Choroid plexus epithelial cell (primary cell): ENCODE data around the gene MSI1.

Source experiments
- DNase-seq: peaks from one replicate; pipeline ENCODE4 v3.0.0-alpha.2; 2010; ENCODE audit warnings: low read depth
- H3K4me3 ChIP-seq: 2 replicates; pipeline ENCODE4 v1.5.1; 2011; ENCODE audit warnings: low read depth, mild to moderate bottlenecking, control low read depth, low read length, moderate library complexity
- TF ChIP-seq, protein P1 (sequence below): conservative IDR thresholded peaks from 2 replicates; pipeline ENCODE4 v1.5.1; 2011; ENCODE audit warnings: low read depth, mild to moderate bottlenecking, control low read depth, inconsistent platforms, low read length, moderate library complexity

Gene MSI1

DNA sequence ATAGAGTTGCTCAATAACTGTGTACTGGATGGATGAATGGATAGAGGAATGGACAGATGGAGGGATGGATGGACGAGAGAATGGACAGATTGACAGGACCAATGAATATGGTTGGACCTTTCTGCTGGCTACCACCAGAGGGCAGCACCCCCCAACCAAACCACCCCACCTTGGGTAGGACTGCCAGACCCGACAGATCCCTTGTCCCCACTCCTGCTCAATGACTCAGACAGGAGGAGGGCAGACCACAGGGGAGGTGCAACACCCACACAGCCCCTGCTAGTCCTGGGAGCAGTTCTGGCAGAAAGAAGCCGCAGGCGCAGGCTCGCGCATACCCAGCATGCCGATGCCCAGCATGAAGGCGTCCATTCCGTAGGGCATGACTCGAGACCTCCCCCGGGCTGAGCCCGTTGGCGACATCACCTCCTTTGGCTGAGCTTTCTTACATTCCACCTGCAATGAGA, 12.4 kb downstream of the MSI1 start:
- DNase-seq: peak; percentile 86
- no peak overlapping the region for H3K4me3 ChIP-seq
- TF ChIP-seq, protein P1, sequence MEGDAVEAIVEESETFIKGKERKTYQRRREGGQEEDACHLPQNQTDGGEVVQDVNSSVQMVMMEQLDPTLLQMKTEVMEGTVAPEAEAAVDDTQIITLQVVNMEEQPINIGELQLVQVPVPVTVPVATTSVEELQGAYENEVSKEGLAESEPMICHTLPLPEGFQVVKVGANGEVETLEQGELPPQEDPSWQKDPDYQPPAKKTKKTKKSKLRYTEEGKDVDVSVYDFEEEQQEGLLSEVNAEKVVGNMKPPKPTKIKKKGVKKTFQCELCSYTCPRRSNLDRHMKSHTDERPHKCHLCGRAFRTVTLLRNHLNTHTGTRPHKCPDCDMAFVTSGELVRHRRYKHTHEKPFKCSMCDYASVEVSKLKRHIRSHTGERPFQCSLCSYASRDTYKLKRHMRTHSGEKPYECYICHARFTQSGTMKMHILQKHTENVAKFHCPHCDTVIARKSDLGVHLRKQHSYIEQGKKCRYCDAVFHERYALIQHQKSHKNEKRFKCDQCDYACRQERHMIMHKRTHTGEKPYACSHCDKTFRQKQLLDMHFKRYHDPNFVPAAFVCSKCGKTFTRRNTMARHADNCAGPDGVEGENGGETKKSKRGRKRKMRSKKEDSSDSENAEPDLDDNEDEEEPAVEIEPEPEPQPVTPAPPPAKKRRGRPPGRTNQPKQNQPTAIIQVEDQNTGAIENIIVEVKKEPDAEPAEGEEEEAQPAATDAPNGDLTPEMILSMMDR: peak; percentile 95

DNA sequence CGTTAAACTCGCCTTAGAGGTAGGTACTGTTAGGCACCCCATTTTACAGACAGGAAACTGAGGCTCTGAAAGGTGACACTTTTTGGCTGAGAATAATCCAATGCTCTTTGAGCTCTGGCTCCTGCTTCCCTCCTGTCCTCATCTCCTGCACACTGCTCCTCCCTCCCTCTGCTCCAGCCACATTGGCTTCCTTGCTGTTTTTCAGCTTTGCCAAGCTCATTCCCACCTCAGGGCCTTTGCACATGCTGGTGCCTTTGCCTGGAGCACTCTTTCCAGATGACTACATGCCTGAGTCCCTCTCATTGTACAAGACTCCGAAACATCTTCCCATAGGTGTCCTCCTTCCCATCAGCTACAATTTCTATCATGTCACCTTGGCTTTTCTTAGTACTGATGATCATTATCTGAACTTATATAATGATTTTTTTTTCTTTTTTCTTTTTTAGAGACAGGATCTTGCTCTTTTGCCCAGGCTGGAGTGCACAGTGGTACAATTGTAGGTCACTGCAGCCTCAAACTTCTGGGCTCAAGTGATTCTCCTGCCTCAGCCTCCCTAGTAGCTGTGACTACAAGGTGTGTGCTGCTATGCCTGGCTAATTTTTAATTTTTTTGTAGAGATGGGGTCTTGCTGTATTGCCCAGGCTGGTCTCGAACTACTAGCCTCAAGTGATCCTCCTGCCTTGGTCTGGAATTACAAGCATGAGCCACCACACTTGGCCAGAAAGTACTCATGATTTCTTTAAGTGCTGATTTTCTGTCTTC, 15.2 kb downstream of the MSI1 start:
- H3K4me3 ChIP-seq: no peak overlapping the region
- TF ChIP-seq, protein P1: no peak
- DNase-seq: no peak

DNA sequence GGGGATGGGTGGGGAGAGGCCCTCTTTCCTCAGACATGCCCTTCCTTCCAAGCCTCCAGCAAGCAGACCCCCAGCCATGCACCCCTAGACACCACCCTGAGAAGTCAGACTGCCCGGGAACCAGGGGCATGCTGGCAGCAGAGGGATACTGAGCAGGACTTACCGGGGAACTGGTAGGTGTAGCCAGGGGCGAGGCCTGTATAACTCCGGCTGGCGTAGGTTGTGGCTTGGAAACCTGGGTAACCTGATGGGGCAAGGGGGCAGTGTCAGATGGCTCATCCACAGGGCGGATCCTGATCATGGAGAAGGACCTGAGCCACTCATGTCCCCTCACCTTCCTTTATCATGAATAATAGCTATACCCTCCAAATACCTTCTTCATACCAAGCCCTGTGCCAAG, 15.8 kb downstream of the MSI1 start:
- TF ChIP-seq, protein P1: no peak
- H3K4me3 ChIP-seq: no peak overlapping the region
- DNase-seq: no peak

DNA sequence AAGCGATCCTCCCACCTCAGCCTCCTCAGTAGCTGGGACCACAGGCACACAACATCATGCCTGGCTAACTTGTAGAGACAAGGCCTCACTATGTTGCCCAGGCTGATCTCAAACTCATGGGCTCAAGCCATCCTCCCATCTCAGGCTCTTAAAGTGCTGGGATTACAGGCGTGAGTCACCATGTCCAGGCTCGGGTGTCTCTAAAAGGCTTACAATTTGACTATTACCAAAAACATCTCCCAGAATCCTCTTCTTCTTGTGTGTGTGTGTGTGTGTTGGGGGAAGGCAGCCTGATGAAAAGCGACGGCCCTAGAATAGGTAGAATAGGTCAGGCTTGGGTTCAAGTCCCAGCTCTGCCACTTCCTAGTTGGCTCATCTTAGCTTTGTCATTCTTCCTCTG, 16.8 kb downstream of the MSI1 start:
- H3K4me3 ChIP-seq: no peak overlapping the region
- DNase-seq: peak; percentile 27
- TF ChIP-seq, protein P1: no peak

DNA sequence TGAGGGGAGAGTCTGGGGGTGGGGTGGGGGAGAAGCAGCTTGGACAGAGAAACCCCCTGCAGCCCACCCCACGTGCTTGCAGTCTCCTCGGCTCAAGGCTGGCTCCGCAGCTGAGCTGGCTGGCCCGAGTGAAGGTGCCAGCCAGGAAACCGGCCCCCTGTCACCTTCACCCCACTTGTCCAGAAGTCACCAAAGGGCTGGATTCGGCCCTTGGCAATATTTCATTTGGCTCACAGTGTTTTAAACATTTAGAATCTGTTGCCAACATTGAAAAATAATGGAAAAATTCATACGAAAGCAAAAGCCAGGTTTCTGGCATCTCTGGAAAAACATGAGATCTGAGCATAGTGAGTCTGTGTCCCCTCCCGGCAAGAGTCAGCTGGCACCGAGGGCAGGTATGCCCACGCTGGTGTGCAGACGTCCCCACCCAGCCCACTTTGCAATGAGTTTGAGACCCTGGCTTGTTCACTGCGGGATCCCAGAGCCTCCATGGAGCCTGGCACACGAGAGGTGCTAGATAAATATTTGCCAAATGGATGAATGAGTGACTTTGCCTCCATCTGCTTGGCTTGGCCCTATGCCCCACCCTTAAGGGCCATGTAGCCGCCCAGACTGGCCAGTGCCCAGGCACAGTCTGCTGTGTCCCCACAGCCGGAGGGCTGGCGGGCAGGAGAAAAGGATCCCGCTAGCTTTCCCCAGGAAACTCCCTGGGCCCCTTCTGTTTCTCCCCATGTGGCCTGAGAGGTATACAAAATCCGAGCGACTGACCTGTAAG, 18.2 kb downstream of the MSI1 start:
- DNase-seq: no peak
- TF ChIP-seq, protein P1: no peak
- H3K4me3 ChIP-seq: no peak overlapping the region

DNA sequence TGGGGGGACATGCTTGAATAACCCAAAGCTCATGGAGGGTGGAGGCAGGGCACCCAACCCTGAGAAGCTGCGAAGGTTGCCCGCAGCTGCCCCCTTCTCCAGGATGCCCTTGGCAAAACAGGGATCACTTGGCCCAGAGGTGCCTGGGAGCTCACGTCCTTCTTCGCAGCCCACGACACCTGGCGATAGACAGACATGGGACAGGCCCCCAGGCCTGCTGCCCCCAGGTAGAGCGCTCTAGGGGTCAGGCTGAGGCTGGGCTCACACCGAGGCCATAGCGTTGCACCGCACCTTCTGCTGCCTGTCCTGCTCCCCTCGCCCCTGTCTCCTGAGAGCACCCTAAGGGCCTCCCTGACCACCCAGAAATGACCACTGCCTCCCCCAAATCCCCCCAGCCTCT, 21.2 kb downstream of the MSI1 start:
- no peak overlapping the region for H3K4me3 ChIP-seq
- TF ChIP-seq, protein P1: no peak
- no peak for DNase-seq
